Measurements from ENCODE around the gene ABLIM1. TPM values are rescaled to one million over a fixed set of nuclear protein-coding genes. Genes with fewer than 3 reads are reported as not detected.

ABLIM1 gene
- total and polyA plus RNA-seq, 2 of the 13 experiments (the other 11 are each of a cell fraction or from before 2014, with no cell fraction given): 59.4 to 92.7 TPM

- TF ChIP-seq, protein P1, sequence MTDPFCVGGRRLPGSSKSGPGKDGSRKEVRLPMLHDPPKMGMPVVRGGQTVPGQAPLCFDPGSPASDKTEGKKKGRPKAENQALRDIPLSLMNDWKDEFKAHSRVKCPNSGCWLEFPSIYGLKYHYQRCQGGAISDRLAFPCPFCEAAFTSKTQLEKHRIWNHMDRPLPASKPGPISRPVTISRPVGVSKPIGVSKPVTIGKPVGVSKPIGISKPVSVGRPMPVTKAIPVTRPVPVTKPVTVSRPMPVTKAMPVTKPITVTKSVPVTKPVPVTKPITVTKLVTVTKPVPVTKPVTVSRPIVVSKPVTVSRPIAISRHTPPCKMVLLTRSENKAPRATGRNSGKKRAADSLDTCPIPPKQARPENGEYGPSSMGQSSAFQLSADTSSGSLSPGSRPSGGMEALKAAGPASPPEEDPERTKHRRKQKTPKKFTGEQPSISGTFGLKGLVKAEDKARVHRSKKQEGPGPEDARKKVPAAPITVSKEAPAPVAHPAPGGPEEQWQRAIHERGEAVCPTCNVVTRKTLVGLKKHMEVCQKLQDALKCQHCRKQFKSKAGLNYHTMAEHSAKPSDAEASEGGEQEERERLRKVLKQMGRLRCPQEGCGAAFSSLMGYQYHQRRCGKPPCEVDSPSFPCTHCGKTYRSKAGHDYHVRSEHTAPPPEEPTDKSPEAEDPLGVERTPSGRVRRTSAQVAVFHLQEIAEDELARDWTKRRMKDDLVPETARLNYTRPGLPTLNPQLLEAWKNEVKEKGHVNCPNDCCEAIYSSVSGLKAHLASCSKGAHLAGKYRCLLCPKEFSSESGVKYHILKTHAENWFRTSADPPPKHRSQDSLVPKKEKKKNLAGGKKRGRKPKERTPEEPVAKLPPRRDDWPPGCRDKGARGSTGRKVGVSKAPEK (CRISPR knock-in tag; IDR thresholded peaks at IDR 0.05; ENCODE audit: borderline replicate concordance): no peak
- no peak for TF ChIP-seq FOXP4 (CRISPR knock-in tag; IDR thresholded peaks at IDR 0.05)
- TF ChIP-seq RCOR2 (CRISPR knock-in tag; IDR thresholded peaks at IDR 0.05): no peak
Measured at GRCh38 chr10:114682532-114682931, 24.5 kb upstream of the ABLIM1 start (continued).

DNA sequence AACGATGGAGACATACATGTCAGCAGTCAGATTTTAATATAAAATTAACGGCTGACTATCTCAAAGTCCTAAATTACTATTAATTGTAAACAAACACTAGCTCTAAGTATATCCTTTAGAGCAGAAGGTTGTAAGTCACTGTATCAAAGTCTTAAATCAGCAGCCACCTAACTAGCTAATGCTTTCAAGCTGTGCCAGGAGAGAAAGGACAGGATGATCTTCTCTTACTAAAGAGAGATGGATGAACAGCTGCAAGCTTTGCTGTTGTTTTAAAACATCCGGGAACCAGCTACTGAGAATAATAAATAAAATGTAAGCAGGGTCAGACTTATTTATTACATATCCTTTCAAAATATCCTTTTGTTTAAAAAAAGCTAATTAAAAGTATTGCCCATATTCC, 24.0 kb upstream of the ABLIM1 start:
- Histone ChIP-seq H3K36me3 (replicated peaks in 1 of 2; ENCODE audit: control insufficient read depth in 1 of 2, insufficient read depth in 2 of 2, low read length in 2 of 2) (no peaks in the 10 kb centered on the region), H4K20me1 (ENCODE audit: insufficient read depth, low read length) (no peaks in the 10 kb centered on the region), H3K4me3 (replicated peaks in 1 of 3; ENCODE audit: insufficient read depth in 1 of 3, low read depth in 2 of 3, low read length in 3 of 3) (no peak overlapping the region), H3K27me3 (ENCODE audit: control insufficient read depth in 1 of 2, insufficient read depth in 2 of 2, low read length in 2 of 2) (no peaks in the 10 kb centered on the region), H3K27ac (ENCODE audit: extremely low read length, insufficient read depth, low read length) (no peak overlapping the region), H3K9me3 (ENCODE audit: low read length) (no peaks in the 10 kb centered on the region), H3K4me1 (ENCODE audit: insufficient read depth, low read length) (peaks cover 42% of the 10 kb centered on the region), H2AFZ (ENCODE audit: low read length) (no peak overlapping the region), H3K9ac (ENCODE audit: insufficient read depth, low read depth, low read length) (no peak overlapping the region), H3K79me2 (ENCODE audit: insufficient read depth, low read length) (no peaks in the 10 kb centered on the region), H3K4me2 (ENCODE audit: low read depth, low read length) (no peak overlapping the region)
- ChIA-PET CTCF (ENCODE audit: low intra/inter-chr PET ratio, low total read pairs) (no interaction called here), POLR2A (no interaction called here)
- ATAC-seq (no peak), FAIRE-seq (no peak), DNase-seq (ENCODE audit: low spot score) (no peak)
- WGBS (ENCODE audit: low lambda C conversion rate): 56% methylated on average over 3 of the region's 3 CpGs
- intact Hi-C loops (cut with micrococcal nuclease; ENCODE audit: unreplicated experiment): no loop called here
- BruUV-seq (replicated peaks): no TSS peak
- in situ Hi-C loops (cut with HindIII; ENCODE audit: extremely low pct_ligation_motif_present, low pct_unique_long_range_greater_than_20kb): loop anchor here (5.0 kb wide), 1 partner anchor 50 kb away; no protein-coding TSS in a partner anchor
- TF ChIP-seq ZNF7 (CRISPR knock-in tag; IDR thresholded peaks at IDR 0.05): no peak
- TF ChIP-seq CREB1 (IDR thresholded peaks at IDR 0.05): no peak
- no peak for TF ChIP-seq CREB1 (CRISPR knock-in tag; IDR thresholded peaks at IDR 0.05)
- TF ChIP-seq CREM (IDR thresholded peaks at IDR 0.05): no peak
- TF ChIP-seq CREM (CRISPR knock-in tag; IDR thresholded peaks at IDR 0.05): no peak
- TF ChIP-seq ZKSCAN8 (CRISPR knock-in tag; IDR thresholded peaks at IDR 0.05; ENCODE audit: borderline replicate concordance): no peak
- no peak for TF ChIP-seq KLF11 (CRISPR knock-in tag; IDR thresholded peaks at IDR 0.05)
- TF ChIP-seq ZNF205 (CRISPR knock-in tag; IDR thresholded peaks at IDR 0.05): no peak
- TF ChIP-seq RNF2 (conservative IDR thresholded peaks at IDR 0.05; ENCODE audit: low read depth): no peak
- TF ChIP-seq GPBP1L1 (CRISPR knock-in tag; IDR thresholded peaks at IDR 0.05): no peak
- TF ChIP-seq ZNF556 (CRISPR knock-in tag; IDR thresholded peaks at IDR 0.05; ENCODE audit: borderline replicate concordance): no peak
- no peak for TF ChIP-seq ZBTB4 (CRISPR knock-in tag; IDR thresholded peaks at IDR 0.05; ENCODE audit: borderline replicate concordance)
- TF ChIP-seq HHEX (CRISPR knock-in tag; IDR thresholded peaks at IDR 0.05): no peak
- no peak for TF ChIP-seq MBD4 (IDR thresholded peaks at IDR 0.05; ENCODE audit: borderline replicate concordance, low read length)

All from HepG2 (cell line).